GM12875 (cell line): ENCODE measurements around the gene A4GNT.

Source experiments
- H3K4me3 ChIP-seq: one replicate; pipeline ENCODE4 v1.5.1; 2011; ENCODE audit warnings: low read depth, low read length, control low read depth
- TF ChIP-seq, protein P1 (sequence below): IDR thresholded peaks from 2 replicates; pipeline ENCODE4 v1.5.1; 2011; ENCODE audit warnings: low read depth, mild to moderate bottlenecking, control low read depth, inconsistent platforms, low read length, moderate library complexity, borderline replicate concordance; ENCODE audit not compliant: insufficient read depth

A4GNT gene

DNA sequence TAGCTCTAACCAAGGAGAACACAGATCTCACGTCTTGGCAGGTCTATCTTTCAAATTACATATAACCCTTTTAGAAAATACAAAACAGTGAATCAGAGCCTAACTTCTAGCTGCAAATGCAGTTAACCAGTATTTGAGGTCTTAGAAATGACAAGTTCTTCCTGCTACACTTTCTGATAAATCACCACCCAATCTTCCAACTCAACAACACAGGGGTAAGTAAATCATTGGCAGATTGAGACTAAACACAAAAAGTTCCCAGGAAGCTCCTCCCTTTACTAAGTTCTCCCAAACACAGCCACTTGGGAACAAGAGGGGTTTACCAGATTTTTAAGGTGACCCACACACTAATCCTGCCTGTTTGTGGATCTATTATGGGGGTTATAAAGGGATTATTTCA is at the start of gene A4GNT:
TSS of gene A4GNT (minus strand) at position 152 of the 400 bp plus-strand sequence. CDS start 1,134 bp downstream, outside the sequence.
- TF ChIP-seq, protein P1, sequence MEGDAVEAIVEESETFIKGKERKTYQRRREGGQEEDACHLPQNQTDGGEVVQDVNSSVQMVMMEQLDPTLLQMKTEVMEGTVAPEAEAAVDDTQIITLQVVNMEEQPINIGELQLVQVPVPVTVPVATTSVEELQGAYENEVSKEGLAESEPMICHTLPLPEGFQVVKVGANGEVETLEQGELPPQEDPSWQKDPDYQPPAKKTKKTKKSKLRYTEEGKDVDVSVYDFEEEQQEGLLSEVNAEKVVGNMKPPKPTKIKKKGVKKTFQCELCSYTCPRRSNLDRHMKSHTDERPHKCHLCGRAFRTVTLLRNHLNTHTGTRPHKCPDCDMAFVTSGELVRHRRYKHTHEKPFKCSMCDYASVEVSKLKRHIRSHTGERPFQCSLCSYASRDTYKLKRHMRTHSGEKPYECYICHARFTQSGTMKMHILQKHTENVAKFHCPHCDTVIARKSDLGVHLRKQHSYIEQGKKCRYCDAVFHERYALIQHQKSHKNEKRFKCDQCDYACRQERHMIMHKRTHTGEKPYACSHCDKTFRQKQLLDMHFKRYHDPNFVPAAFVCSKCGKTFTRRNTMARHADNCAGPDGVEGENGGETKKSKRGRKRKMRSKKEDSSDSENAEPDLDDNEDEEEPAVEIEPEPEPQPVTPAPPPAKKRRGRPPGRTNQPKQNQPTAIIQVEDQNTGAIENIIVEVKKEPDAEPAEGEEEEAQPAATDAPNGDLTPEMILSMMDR, result no peak
- H3K4me3 ChIP-seq, result no peak within 1 kb of the TSS

DNA sequence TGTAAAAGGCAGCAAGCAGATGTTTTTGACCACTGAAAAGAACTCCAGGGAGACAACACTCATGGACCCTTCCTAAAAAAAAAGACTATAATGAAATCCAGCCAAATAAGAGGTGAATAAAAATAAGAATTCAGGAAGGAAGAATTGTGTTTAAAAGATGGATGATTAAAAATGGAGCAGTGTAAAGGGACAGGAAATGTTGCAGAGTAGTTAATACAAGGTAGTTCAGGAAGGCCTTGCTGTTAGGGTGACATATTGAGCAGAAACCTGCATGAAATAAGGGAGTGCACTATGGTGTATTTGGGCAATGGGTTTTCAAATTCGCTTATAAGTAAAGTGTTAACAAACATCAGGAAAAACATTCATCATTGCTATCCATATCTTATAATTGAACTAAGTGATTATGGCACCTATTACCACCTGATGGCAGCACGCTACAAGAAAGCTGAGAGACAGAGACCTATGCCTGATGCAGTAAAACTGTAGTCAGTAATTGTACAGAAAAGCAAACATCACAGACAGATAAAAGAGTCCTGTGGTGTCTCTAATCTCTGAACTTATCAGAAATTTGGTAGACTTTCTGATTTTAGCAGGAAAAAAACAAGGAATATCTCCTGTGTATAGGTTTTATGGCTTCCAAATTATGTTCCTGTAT is 48.3 kb upstream of the A4GNT start:
- TF ChIP-seq, protein P1, result peak; percentile 46; the same call in 1 of the 2 replicates
- H3K4me3 ChIP-seq, result no peak overlapping the region

GRCh38 chr3:138174421-138175131 is 42.4 kb upstream of the A4GNT start, which contains the start of gene DBR1:
Gene DBR1, minus strand, starts transcription at chr3:138174921. Its CDS starts 126 bp downstream, at chr3:138174795.
- TF ChIP-seq, protein P1, result no peak
- peak within 1 kb of the TSS; percentile 89 for H3K4me3 ChIP-seq

GRCh38 chr3:138173769-138174420 is 41.7 kb upstream of the A4GNT start:
- TF ChIP-seq, protein P1, result no peak
- peak overlapping the region; percentile 89 for H3K4me3 ChIP-seq

- H3K4me3 ChIP-seq, result no peak overlapping the region
- TF ChIP-seq, protein P1, result no peak
Observed at GRCh38 chr3:138172625-138173024, 40.4 kb upstream of the A4GNT start.

- H3K4me3 ChIP-seq, result no peak overlapping the region
- TF ChIP-seq, protein P1, result no peak
Observed at GRCh38 chr3:138165061-138165460, 32.9 kb upstream of the A4GNT start.
